ENCODE data around the gene GRB2.
"Not testable (repeated sequence)": the region's sequence is repeated elsewhere in the genome, so short reads cannot be mapped to it uniquely, and the experiment has no call there.

The GRB2 gene

DNA sequence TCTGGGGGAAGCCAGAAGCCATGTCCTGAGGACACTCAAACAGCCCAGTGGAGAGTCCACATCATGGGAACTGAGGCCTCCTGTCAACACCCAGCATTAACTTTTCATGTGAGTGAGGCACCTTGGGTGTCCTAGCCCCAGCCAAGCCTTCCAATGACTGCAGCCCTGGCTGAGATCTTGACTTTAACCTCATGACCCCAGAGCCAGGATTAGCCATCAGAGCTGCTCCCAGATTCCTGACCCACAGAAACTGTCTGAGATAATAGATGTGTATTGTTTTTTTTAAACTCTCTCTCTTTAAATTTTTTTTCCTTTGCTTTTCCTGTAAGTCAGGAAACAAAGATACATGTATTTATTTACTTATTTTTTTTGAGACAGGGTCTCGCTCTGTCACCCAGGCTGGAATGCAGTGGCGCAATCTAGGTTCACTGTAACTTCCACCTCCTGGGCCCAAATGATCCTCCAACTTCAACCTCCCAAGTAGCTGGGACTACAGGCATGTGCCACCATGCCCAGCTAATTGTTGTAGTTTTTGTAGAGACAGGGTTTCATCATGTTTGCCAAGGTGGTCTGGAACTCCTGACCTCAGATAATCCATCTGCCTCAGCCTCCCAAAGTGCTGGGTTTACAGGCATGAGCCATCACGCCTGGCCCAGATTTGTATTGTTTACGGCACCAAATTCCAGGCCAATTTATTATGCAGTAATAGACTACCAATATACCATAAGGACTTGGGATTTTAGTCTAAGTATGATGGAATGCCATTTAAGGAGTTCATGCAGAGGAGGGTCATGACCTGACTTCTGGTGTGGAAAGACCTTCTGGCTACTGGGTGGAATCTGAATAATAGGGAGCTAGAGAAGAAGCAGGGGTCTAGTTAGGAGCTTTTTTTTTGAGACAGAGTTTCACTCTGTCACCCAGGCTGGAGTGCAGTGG lies 37.0 kb upstream of the GRB2 start:
- in situ Hi-C loops (cut with HindIII; ENCODE audit: low sequenced_read_pairs): no loop called here

DNA sequence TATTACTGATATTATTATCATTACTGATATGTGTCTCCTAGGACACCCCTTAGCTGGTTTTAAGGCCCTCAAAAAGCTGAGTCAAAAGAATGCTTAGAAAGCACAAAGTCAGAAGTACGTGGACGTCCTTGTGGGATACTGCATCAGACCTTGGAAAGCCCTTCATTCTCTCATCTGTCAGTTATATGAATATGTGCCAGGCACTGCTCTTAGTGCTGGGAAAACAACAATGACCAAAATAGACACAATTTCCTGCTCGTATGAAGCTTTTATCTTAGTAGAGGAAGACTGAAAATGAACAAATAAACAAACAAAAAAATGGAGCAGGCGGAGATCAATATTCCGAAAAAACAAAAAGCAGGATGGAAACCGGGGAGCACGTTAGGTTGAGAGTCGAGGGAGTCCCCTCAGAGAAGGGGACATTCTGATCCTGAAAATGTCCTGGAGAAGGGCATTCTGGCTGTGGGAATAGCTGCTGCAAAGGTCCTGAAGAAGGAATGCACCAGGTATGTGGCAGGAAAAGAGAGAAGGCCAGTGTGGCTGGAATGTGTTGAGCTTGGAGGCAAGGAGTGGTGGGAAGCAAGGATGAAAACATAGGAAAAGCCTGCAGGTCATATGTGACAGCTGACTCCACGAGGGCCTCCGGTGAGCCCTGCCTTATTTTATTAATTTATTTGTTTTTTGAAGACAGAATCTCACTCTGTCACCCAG lies 35.4 kb upstream of the GRB2 start:
- in situ Hi-C loops (cut with HindIII; ENCODE audit: low sequenced_read_pairs): no loop called here
- TF ChIP-seq, protein P1, sequence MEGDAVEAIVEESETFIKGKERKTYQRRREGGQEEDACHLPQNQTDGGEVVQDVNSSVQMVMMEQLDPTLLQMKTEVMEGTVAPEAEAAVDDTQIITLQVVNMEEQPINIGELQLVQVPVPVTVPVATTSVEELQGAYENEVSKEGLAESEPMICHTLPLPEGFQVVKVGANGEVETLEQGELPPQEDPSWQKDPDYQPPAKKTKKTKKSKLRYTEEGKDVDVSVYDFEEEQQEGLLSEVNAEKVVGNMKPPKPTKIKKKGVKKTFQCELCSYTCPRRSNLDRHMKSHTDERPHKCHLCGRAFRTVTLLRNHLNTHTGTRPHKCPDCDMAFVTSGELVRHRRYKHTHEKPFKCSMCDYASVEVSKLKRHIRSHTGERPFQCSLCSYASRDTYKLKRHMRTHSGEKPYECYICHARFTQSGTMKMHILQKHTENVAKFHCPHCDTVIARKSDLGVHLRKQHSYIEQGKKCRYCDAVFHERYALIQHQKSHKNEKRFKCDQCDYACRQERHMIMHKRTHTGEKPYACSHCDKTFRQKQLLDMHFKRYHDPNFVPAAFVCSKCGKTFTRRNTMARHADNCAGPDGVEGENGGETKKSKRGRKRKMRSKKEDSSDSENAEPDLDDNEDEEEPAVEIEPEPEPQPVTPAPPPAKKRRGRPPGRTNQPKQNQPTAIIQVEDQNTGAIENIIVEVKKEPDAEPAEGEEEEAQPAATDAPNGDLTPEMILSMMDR (IDR thresholded peaks at IDR 0.05; ENCODE audit: low read depth, low read length): no peak
- H3K4me3 ChIP-seq (ENCODE audit: low read depth, low read length): no peak overlapping the region
- no peak for DNase-seq (ENCODE audit: low read depth, low spot score)

More for the DNA sequence above, 37.0 kb upstream of the GRB2 start:
- TF ChIP-seq, protein P1 (IDR thresholded peaks at IDR 0.05; ENCODE audit: low read depth, low read length): no peak
- no peak overlapping the region for H3K4me3 ChIP-seq (ENCODE audit: low read depth, low read length)
- no peak for DNase-seq (ENCODE audit: low read depth, low spot score)

DNA sequence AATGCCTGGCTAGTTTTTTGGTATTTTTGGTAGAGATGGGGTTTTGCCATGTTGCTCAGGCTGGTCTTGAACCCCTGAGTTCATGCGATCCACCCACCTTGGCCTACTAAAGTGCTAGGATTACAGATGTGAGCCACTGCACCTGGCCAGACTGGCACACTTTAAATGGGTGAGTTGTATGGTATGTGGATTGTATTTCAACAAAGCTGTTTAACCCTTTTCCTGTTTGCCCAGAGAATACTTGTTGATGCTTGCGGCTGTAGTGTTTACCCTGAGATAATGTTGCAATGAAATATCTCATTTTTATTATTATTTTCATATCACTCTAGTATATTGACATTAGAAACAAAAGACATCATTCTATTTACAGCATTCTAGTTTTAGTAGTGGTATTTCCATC lies 33.8 kb upstream of the GRB2 start:
- in situ Hi-C loops (cut with HindIII; ENCODE audit: low sequenced_read_pairs): no loop called here
- DNase-seq (ENCODE audit: low read depth, low spot score): no peak
- TF ChIP-seq, protein P1 (IDR thresholded peaks at IDR 0.05; ENCODE audit: low read depth, low read length): no peak
- no peak overlapping the region for H3K4me3 ChIP-seq (ENCODE audit: low read depth, low read length)

DNA sequence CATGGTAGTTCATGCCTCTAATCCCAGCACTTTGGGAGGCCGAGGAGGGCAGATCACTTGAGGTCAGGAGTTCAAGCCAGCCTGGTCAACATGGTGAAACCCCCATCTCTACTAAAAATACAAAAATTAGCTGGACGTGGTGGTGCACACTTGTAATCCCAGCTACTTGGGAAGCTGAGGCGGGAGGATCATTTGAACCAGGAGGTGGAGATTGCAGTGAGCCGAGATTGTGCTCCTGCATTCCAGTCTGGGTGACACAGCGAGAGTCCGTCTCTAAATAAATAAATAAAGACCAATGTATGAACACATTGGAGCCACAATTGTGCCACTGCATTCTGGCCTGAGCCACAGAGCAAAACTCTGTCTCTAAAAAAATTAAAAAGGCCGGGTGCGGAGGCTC lies 31.9 kb upstream of the GRB2 start:
- in situ Hi-C loops (cut with HindIII; ENCODE audit: low sequenced_read_pairs); DNase-seq (ENCODE audit: low read depth, low spot score); H3K4me3 ChIP-seq (ENCODE audit: low read depth, low read length): not testable (repeated sequence)

DNA sequence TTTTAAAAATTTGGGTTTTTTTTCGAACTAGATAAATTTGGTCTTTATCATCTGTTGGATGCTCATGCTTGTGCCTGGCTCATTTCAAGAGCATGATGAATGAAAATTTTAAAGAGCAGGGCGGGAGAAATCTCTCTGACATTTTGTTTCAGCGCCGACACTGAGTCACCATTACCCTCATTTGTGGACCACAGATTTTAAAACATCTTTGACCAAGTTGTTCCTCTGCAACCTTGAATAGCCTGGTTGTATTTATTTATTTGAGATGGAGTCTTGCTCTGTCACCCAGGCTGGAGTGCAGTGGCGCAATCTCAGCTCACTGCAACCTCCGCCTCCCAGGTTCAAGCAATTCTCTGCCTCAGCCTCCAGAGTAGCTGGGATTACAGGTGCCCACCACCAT lies 29.0 kb upstream of the GRB2 start:
- in situ Hi-C loops (cut with HindIII; ENCODE audit: low sequenced_read_pairs); H3K4me3 ChIP-seq (ENCODE audit: low read depth, low read length); DNase-seq (ENCODE audit: low read depth, low spot score): not testable (repeated sequence)

DNA sequence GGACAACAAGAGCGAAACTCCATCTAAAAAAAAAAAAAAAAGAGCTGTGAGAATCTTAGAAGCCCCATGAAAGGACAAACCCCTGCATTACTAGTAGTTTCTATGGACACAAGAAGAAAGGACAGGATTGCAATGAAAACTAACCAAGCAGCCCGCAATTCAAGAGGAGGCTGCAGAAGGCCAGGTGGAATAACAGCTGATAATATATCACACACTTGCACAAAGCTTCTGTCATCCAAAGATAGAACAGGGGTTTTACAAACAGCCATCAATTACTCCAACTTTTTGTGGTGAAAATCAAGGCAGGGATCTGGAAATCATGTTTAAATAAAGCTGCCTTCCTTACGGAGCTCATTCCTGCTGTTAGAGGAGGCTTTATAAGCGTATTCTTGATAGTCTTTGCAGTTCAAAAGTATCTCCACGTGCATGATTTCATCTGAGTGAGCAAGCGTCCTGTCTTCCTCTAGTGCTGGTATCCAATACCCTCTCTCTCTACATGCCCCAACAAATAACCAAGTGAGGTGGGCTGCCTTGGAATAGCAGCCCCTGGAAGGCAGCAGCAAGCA lies 27.8 kb upstream of the GRB2 start:
- TF ChIP-seq, protein P1 (IDR thresholded peaks at IDR 0.05; ENCODE audit: low read depth, low read length): no peak
- no peak for DNase-seq (ENCODE audit: low read depth, low spot score)
- H3K4me3 ChIP-seq (ENCODE audit: low read depth, low read length): no peak overlapping the region
- in situ Hi-C loops (cut with HindIII; ENCODE audit: low sequenced_read_pairs): no loop called here

DNA sequence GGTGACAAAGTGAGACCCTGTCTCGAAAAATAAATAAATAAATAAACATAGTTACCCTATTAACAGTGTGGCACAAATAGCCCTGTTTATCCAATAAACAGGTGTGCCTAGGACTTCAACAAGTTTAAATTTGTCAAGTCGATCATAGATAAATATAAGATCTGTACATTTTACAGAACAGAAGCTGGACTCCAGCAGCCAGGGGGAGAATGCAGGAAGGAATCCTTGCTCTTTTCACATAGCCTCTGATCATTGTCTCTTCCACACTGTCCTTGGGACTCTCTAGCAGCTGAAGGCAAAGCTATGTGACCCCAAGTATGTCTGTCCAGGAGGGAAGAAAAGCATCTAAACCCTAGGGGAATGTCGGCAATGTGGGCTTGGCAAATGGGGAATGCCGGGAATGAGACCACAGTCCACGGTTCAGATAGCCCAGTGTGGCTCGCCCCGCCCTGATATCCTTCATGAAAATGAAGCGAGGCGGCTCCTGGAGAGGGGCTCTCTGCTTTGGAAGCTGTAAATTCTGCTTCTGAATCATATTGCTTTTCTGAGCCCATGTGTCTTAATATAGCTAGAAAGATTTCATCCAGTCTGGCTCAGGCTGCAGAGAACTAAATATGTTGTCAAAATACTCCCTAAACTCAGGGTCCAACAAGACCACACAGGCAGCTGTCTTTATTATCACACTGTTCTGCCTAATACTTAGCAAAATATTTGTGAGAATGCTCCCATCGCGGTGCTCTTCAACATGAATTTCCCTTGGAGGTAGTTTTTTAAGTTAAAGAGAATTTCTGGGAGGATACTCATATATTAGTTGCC lies 24.9 kb upstream of the GRB2 start:
- TF ChIP-seq, protein P1 (IDR thresholded peaks at IDR 0.05; ENCODE audit: low read depth, low read length): no peak
- H3K4me3 ChIP-seq (ENCODE audit: low read depth, low read length): no peak overlapping the region
- DNase-seq (ENCODE audit: low read depth, low spot score): peak; percentile 79
- in situ Hi-C loops (cut with HindIII; ENCODE audit: low sequenced_read_pairs): no loop called here

All from astrocyte of the spinal cord (primary cell).